HG03095 (cell line): ENCODE data around the gene MTG2.

Experiments
- ATAC-seq: cut with Tn5 transposase; IDR thresholded peaks from one replicate; pipeline ENCODE4 v1.9.1; 2021; ENCODE audit warnings: moderate library complexity; ENCODE audit not compliant: unreplicated experiment

The MTG2 gene, protein sequence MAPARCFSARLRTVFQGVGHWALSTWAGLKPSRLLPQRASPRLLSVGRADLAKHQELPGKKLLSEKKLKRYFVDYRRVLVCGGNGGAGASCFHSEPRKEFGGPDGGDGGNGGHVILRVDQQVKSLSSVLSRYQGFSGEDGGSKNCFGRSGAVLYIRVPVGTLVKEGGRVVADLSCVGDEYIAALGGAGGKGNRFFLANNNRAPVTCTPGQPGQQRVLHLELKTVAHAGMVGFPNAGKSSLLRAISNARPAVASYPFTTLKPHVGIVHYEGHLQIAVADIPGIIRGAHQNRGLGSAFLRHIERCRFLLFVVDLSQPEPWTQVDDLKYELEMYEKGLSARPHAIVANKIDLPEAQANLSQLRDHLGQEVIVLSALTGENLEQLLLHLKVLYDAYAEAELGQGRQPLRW

DNA sequence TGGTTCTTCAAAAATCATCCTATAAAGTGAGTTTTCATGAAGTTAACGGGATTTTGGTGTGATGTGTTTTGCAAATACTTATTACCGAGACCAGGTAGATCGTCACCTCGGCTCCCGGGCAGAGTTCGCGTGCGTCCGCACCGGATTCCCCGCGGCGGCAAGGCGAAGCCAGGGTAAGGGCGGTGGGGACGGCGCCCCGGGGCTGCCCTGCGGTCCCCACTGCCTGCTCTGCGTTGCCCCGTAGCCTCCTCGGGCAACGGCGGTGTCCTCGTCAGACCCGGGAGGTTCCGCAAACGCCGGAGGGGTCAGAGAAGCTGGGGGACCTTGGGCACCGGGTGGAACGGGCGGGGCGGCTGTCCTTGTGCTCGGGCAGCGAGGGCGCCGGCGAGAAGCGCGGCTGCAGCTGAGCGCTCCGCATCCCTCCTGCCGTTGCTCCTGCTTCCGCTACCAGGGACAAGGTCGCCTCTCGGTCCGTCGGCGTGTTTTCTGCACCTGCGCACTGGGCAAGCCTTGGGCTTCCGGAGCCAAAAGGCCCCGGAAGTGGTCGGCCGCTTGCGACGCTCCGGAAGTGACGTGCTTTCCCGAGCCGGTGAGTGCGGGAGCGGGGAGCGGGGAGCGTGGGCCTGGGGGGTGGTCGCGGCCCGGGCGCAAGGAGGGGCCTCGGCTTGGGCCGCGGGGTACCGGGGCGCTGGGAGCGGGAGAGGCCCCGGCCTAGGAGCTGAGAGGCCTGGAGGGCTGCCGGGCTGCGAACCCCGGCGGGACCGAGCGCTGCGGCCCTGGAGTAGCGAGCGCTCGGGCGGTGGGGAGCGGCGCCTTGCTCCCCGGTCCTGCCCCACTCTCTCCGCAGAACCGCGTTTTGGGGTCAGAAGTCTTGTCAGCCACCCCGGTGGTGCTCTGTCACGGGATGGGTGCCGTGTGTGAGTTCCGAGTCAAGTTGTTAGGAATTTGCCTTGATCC is at the start of gene MTG2:
Gene MTG2 (plus strand): TSS at position 560 of the 957 bp plus-strand sequence. CDS start 10,393 bp downstream, outside the sequence.
- ATAC-seq, result peak; percentile 91

DNA sequence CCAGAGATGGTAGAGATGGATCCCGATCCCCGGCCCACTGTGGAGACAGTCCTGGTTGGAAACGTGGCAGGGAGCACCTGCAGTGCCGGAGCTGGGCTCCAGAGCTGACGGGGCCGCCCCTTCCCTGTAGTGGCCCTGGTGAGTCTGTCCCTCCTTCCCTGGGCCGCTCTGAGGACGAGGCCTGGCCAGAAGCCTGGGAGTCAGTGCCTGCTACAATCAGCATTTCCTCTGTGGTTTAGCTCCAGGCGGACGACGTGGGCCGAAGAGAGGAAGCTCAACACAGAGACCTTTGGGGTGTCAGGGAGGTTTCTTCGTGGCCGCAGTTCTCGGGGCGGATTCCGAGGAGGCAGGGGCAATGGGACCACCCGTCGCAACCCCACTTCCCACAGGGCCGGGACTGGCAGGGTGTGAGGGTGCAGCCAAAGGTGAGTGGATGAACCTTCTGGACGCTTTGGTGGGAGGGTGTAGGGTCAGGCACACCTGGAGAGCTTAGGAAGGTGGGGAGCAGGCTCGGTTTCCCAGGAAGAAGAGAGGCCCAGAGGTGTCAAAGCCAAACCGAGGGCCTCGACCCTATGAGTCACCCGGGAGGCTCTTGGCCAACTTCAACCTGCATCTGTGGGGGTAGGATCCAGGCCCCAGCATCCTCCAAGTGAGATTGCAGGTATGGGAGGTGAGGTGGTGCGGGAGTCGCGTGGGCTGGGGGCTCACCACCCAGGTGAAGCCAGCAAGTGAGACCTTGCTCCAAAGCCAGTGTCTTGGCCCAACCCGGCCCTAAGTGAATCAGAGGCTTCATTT is 49.6 kb upstream of the MTG2 start:
- no peak for ATAC-seq

DNA sequence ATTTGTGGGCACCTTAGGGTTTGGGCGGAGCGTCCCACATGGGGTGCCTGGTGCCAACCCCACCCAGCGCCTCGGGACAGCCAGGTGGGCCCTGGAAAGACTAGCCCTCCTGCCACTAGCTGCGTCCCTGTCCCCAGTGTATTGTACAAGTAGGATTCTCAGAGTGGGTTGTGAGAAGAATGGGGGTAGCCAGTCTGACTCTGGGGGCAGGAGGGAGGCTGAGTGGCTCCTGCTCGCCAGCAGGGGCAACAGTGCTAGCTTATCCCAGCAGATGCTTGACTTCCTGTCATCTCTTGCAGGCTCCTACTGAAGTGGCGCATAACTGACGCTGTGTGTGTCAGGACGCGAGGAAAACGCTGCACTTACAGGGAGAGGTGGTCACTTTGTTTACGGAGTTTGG is 49.0 kb upstream of the MTG2 start:
- ATAC-seq, result no peak

DNA sequence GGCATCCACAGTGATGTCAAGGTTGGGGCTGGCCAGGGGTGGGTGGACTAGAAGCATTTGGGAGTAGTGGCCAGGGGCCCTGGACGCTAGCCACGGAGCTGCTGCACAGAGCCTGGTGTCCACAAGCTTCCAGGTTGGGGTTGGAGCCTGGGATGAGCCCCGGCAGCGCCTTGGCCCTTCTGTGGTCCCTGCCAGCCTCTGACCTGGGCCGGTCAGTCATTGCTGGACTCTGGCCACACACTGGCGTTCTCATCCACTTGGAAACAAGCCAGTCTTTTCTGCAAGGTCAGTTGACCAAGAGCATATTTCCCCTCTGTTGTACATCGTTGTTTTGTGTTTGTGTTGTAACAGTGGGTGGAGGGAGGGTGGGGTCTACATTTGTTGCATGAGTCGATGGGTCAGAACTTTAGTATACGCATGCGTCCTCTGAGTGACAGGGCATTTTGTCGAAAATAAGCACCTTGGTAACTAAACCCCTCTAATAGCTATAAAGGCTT is 48.0 kb upstream of the MTG2 start:
- no peak for ATAC-seq

DNA sequence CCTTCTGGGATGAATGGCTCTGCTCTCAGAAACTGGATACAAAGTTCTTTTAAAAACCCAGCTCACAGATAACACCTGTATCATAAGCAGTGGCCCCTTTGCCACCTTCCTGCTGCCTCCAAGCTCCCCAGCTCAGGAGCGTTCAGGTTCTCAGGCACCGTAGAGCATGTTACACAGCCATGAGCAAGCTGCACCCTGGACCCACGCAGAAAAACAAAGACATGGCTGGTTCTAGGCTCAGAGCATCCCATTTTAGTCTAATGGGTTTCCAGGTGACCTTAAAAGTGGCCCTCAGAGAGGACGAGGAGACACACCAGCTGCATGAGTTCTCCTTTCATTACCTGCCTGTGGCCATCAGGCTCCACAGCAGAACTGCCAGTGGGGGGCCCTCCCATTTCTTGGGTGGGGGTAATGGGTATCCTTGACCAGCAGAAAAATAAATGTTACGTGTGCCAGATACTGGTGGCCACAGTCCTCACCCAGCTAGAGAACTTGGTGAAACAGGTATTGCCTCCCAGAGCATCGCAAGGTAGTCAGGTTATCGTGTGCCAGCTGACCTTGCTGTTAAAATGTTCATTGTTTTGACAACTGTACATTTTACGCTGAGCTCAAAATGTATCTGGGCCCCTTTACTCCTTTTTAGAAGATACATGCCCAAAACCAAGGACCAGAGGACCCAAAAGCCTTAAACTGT is 47.1 kb upstream of the MTG2 start:
- ATAC-seq, result no peak

DNA sequence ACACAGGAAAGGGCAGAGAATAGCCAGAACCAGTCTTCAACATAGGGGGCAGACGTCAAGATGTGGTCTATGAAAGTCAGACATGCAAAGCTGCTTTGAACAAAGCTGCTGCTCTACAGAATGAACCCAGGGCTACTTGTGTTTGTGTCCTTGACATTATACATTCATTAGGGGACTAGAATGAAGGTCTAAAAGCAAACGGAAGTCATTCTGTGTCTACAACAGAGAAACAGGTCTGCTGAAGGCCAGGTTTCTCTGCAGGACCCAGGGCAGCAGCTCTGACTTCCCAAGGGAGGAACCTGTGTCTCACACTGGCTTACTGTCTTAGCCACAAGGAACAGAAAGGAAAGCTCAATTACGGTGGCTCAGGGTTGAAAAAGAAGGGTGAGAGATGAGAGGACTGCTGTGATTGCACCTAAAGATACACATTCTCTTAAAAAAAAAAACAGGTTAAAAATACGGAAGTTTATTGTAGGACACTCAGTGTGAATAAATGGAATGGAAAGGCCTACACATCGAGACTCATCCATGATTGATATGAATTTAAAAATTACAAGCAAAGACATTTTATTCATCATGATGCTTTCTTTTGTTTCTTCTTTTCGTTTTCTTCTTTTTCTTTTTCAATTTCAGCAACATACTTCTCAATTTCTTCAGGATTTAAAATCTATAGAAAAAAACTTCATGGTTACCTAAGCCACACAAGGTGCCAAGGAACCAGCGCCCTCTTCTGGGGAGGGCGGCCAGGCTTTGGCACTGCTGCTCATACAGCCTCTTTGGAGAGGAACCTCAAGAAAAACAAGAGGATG is 46.3 kb upstream of the MTG2 start:
- no peak for ATAC-seq

DNA sequence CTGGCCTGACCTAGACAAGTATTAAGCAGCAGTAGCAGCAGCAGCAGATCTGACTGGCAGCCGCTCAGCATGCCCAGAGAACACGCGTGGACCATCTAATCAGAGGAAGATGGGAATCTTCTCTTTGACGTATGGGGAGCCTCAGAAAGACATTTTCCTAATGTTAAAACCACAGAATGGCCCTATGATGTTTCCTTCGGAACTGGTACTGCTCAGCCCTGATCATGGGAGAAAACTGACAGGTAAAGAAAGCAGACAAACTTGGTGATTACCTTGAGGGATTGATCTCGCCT is 45.8 kb upstream of the MTG2 start:
- no peak for ATAC-seq

DNA sequence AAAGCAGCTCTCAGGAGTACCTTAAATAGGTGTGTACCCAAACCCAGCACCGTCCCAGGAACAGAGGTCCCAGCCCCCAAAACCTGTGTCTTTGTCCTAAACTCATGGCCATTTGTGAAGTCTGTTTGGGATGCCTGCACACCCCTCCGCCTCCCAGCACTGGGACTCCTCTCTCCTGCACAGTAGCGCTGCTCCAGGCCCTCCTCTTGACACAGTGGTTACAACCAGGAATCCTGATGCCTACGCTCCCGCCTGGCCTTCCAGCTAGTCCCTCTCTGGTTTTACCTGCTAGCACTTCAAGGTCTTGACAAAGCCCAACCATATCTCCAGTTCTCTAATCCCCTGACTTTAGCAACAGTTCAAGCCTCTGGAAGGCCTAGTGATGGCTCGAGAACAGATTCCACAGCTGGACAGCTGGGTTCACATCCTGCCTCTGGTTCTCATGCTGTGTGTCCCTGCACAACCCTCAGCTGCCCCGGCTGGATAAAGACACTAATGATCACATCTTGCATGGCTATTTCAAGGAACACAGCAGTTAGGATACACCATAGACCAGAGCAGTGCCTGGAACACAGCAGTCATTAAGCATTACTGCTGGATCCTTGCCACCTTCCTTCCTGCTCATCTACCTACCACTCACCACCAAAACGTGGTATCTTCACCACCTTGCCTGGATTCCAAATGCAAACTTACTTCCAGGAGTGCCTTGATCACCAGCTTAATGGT is 45.2 kb upstream of the MTG2 start:
- no peak for ATAC-seq

DNA sequence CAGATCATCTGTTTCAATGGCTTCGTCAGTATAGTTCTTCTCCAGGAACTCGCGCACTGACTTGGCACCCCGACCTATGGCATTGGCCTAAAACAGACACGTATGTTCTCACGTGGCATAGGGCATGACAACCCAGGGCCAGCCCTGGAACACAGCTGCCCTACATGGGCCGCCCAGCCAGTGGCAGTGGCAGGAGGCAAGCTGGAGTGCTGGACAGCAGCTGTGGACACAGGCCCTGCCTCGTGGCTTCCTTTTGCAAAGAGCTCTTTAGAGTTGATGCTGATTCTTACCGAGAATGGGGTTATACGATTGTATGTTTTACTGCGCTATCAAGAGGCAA is 44.7 kb upstream of the MTG2 start:
- ATAC-seq, result no peak

DNA sequence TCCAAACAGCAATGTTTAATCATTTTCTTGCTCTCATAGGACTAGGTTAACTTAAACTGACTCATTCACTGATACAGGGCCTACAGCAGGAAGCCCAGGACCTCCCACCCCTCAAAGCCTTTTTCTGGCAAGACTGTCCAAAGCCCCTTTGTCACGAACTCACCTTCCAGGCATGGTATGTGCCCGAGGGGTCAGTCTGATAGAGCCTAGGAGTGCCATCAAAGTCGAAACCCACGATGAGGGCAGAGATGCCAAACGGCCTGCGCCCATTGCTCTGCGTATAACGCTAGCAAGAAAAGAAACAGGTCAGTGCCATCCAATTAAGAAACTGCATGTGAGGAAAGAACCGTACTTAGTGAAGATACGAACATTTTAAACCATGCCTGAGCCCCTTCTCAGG is 43.9 kb upstream of the MTG2 start:
- no peak for ATAC-seq

DNA sequence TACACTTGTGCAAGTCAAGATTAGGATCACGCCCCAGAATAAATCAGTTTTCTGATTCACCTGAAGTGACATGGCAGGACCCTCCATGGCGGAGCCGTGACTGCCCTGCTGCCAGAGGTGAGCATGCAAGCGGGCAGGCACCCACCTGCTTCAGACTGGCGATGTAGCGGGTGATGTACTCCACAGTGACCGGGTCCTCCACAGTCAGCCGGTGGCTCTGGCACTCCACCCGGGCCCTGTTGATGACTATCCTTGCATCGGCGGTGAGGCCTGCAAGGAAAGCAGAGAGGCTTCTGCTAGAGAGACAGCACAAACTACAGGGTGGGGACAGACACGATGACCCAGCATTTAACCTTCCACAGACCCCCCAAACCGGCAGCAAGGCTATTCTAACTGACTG is 43.2 kb upstream of the MTG2 start:
- no peak for ATAC-seq

DNA sequence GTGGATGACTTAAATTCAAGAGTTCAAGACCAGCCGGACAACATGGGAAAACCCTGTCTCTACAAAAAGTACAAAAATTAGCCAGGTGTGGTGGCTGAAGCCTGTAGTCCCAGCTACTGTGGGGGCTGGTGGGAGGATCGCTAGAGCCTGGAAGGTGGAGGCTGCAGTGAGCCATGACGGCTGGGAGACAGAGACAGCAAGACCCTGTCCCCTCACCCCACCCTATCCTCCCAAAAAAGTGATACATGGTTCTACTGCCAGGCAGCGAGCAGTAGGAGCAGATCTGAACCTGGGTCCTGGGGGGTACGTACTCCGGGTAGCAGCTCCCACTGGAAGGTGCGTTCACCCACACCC is 41.8 kb upstream of the MTG2 start:
- ATAC-seq, result no peak

DNA sequence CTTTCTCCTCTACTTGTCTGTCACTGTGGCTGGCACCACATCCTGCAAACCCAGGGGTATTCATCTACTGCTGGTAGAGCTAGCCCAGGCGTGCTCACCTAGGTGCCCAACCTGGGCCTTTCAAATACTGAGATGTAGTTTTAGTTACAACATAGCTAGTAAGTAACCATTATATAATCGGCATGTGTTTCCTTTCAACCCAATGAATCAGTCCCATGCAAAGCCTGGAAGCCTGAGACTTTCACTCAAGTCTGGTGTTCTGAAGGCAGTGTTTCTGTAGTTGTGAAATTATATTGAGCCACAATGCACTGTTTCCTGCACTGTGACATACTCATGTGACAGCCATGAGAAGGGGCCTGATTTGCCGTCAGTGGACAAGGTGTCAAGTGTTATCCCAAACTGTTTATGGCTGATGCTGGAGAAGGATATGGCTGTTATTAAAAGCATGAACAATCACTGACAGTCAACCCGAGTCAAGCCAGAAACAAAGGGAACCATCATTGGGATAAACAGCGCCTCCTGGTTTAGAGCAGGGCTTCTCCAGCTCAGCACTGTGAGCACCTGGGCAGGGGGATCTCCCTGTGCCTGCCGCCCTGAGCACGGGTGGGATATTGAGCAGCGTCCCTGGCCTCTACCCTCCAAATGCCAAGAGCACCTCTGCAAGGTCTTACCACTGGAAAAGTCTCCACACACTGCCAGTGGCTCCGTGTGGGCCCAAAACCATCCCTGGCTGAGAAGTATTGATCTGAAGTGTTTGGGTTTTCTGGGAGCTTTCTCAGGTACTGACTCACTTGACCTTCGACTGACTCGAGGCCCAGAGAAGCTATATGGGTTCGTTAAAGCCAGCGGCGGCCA is 41.2 kb upstream of the MTG2 start:
- no peak for ATAC-seq

DNA sequence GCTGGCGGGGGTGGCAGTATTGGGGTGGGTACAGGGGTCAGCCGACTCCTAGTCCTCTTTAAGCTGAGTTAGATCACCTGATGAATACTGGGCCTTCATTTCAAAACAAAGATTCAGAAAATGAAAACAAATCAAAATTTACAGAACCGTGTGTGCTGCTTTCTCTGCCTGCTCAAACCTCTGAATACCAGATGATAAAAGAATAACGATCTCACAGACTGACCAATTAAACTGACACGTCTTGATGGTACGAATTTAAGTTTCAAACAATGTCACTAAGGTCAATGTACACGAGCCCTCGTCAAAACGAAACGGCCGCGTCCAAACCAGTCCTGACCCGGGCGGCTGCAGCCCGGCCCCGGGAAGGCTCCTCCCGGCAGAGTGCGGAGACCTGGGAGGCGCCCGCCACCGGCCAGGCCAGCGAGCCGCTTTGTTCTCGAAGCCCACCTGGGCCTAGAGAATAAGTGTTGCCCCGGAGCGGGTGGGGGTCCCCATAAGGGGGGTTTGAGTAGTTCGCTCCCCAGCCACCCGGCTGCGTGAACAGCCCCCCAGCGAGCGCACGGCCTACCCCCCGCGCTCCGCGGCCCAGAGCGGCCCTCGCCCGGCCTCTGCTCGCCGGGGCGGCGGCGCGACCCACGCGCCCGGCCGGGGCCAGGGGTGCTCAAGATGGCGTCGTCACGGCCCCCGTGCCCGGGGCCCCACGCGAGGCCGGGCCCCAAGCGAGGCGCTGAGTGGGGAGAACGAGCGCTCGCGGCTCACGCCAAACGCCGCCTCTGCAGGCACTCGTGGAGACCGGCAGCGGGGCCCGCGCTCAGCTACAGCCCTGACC is 40.4 kb upstream of the MTG2 start:
- peak; percentile 11 for ATAC-seq

DNA sequence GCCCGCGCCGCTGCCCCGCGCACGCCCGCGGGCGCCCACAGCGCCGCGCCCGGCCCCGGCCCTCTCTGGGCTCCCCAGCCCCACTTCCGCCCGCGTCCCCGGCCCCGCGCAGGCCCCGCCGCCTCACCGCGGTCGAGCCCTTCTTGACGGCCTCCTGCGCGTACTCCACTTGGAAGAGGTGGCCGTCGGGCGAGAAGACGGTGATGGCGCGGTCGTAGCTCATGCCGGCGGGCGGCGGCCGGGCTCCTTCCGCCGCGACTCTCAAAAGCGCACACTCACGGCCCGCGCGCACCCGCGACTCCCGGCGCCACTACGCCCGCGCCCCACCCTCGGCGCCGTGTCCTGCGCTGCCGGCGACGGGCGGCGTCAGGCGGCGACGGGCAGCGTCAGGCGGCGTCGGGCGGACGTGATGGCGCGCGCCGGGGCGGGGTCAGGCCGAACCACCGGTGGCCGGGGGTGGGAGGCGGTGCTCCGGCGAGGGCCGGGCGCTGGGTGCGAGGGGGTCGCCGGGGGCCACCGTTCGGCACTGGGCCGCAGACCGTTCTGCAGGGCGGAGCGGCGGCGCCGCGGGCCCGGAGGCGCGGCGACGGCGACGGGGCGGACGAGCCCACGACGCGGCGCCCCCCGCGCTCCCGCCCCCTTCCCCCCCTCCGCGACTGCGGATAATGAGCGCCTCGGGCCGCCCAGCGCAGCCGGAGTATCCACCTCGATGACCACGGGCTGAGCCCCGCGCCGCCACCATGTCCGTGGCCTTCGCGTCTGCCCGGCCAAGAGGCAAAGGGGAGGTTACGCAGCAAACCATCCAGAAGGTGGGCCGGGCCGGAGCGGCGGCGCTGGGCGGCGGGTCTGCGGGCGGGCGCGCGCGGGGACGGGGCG is 39.5 kb upstream of the MTG2 start, which contains the start of the genes PSMA7 and SS18L1:
Gene PSMA7 (minus strand): TSS at position 314 of the 876 bp plus-strand sequence. CDS start 91 bp downstream, at position 223.
Gene SS18L1 (plus strand): TSS at position 689 of the 876 bp plus-strand sequence. CDS start 52 bp downstream, at position 741.
- peak; percentile 63 for ATAC-seq
